ENCODE measurements around the gene ITGA1.

The ITGA1 gene

GRCh38 chr5:52805615-52806014, 17.9 kb downstream of the ITGA1 start:
- TF ChIP-seq CTCF (IDR thresholded peaks at IDR 0.05; ENCODE audit: low read depth, low read length): no peak
- DNase-seq (ENCODE audit: extremely low read depth, low read depth): no peak

DNA sequence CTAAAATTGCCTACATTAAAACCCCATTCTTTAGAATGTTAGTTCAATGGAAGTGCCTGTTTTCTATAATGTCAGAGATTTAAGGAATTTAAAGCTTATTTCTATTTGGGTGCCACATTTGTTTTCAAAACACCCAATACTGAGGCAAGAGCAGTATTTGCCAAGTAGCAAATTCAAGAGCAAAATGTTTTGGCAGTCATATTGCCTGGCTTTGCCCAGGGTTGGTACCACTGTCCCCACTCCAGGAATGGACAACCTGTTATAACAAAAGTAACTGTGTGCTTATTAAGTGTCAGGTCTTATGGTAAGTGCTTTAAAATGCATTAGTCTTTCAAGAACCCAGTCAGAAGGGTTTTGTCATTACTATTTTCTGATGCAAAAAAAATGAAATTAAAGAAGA, 19.3 kb downstream of the ITGA1 start:
- no peak for TF ChIP-seq CTCF (IDR thresholded peaks at IDR 0.05; ENCODE audit: low read depth, low read length)
- DNase-seq (ENCODE audit: extremely low read depth, low read depth): no peak

GRCh38 chr5:52807723-52808122, 20.0 kb downstream of the ITGA1 start:
- DNase-seq (ENCODE audit: extremely low read depth, low read depth): no peak
- no peak for TF ChIP-seq CTCF (IDR thresholded peaks at IDR 0.05; ENCODE audit: low read depth, low read length)

DNA sequence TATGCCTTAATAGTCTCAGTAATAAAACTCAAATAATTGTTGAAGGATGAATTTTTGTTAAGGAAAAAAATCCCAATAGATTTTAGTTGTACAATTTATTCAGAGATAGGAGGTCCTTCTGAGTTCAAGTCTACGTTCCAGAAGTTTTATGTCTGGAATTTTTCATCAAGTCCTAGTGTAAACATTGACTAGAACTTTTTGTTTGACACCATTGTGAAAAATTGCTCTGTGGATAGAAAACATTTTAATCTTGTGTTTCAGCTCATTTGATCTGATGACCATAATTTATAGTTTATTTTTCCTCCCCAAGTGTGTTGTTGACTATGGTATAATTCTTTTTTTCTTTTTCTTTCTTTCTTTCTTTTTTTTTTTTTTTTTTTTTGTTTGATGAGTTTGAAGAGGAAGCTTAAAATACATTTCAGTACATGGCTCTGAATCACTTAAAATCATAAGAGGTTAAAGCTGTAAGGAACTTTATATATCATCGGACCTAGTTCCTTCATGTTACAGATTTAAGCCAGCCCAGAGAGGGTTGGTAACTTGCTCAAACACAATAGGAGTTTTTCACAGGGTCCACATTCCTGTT, 20.7 kb downstream of the ITGA1 start:
- TF ChIP-seq CTCF (IDR thresholded peaks at IDR 0.05; ENCODE audit: low read depth, low read length): no peak
- no peak for DNase-seq (ENCODE audit: extremely low read depth, low read depth)

DNA sequence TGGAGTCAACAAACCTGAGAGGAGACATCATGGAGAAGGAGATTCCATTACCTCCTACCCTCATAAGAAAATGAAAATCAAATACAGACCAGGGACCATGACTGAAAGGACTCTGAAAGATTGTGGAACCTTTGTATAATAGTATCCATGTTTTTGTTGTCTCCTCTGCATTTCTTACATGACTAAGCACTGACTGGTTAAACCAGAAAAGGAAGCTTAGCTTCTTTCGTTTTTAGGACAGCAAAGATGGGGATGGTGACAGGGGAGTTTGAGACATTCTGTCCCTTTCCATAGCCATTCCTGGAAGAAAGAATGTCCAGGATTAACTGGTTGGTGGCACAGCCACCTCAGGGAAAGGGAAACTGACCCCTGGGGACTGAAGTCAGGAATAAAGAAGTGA, 22.2 kb downstream of the ITGA1 start:
- DNase-seq (ENCODE audit: extremely low read depth, low read depth): no peak
- TF ChIP-seq CTCF (IDR thresholded peaks at IDR 0.05; ENCODE audit: low read depth, low read length): no peak

DNA sequence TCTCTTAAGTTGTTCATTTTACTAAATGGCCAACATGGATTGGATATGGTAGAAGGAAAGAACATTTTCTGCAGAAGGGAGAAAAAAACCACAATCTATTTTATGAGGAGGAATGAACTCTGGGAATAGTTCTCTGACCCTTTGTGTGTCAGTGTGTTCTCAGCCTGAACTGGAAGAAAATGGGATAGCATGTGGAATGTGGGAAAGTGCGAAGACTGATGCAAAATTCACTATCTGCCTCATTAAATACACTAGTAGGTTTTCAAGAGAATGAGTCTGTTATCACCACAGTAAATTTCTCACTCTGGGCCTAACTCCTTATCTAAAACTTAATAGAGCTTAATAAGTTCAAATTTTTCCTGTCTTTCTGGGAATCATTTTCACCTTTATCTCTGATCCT, 22.7 kb downstream of the ITGA1 start:
- no peak for TF ChIP-seq CTCF (IDR thresholded peaks at IDR 0.05; ENCODE audit: low read depth, low read length)
- DNase-seq (ENCODE audit: extremely low read depth, low read depth): no peak

DNA sequence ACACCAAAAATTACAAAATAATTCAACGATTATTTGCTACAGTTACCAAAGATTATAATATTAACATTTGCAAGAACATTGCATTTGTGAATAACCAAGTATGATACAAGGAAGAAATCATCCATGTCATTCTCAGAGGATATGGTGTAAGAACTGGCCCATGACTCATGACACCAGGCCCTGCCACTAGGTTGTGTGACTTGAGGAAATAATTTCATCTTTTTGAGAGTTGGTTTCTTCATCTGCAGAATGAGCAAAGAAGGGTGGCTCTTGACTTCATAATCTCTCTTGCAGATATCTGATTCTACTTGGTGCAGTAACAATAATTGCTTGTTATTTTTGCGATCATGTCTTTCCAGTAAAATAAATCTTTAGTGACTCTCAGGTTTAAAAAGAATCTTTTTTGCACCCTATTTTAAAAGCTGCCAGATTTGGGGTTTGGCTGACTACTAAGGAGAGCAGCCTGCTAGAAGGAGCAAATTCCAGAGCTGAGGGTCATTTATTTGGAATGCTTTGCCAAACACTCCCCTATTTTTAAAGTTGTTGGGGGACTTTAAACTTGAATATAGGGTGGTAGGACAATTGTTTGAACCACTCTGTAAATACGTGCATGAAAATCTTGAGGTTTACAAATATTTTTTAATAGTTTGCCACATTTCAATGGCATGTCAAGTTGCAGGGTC, 23.5 kb downstream of the ITGA1 start:
- no peak for TF ChIP-seq CTCF (IDR thresholded peaks at IDR 0.05; ENCODE audit: low read depth, low read length)
- no peak for DNase-seq (ENCODE audit: extremely low read depth, low read depth)

Data from AG09319 (cell line).